ENCODE results near the gene TCFL5. TPM values are rescaled to one million over a fixed set of nuclear protein-coding genes. Genes with fewer than 3 reads are reported as not detected.

The TCFL5 gene
- total and polyA plus RNA-seq, 10 of the 15 experiments (the other 5 are each of a cell fraction or from before 2014, with no cell fraction given): 0.48 to 8.1 (median 3.8) TPM

DNA sequence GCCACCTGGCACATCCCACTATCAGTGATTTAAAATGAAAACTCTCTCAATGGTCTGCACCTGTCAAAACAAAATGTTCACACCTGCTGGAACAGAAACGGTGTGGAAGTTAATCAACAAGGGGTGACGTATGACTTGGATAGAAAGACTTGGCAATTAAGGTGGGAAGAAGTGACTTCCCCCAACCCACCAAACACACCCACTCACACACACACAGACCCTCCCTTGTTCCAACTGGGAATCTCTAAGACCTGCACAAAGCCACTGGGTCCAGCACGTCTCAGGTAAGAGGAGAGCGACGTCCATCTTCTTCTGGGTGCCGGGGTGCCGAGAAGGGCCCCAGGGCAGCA is 25.1 kb upstream of the TCFL5 start:
- Histone ChIP-seq H3K27me3 (replicated peaks in 1 of 2; ENCODE audit: control insufficient read depth in 2 of 2, insufficient read depth in 2 of 2, low read length in 1 of 2) (no peaks in the 10 kb centered on the region), H3K4me1 (ENCODE audit: control insufficient read depth, insufficient read depth, low read length) (no peaks in the 10 kb centered on the region), H2AFZ (ENCODE audit: control insufficient read depth, low read depth, low read length) (no peak overlapping the region), H4K20me1 (ENCODE audit: control insufficient read depth, insufficient read depth) (no peaks in the 10 kb centered on the region; the same call in 1 of the 2 replicates), H3K9ac (ENCODE audit: control insufficient read depth, insufficient read depth, low read length) (no peak overlapping the region), H3K4me3 (no peak overlapping the region), H3K36me3 (ENCODE audit: control insufficient read depth in 2 of 2, insufficient read depth in 2 of 2, low read length in 1 of 2) (peaks cover 24 to 26% of the 10 kb centered on the region in 2 experiments), H3K9me3 (replicated peaks; ENCODE audit: control insufficient read depth, insufficient read depth, low read length) (no peaks in the 10 kb centered on the region), H3K27ac (ENCODE audit: control insufficient read depth, insufficient read depth) (no peak overlapping the region), H3K79me2 (ENCODE audit: control insufficient read depth, insufficient read depth, low read length) (no peaks in the 10 kb centered on the region), H3K4me2 (ENCODE audit: control insufficient read depth, insufficient read depth) (no peak overlapping the region)
- ChIA-PET CTCF (interaction anchor here (1.0 kb wide), 1 partner anchor 48 kb away, joined by 5 read pairs; no protein-coding TSS in a partner anchor), RAD21 (ENCODE audit: unreplicated experiment) (no interaction called here), SMC1A (ENCODE audit: uncharacterized antibody, unreplicated experiment) (no interaction called here), POLR2A (interaction anchor here (0.8 kb wide), 1 partner anchor 10 kb away, joined by 3 read pairs; no protein-coding TSS in a partner anchor)
- no peak for DNase-seq (ENCODE audit: low read depth, low spot score)
- no peak for FAIRE-seq
- in situ Hi-C loops (cut with MboI): no loop called here
- no peak for TF ChIP-seq BACH1 (IDR thresholded peaks at IDR 0.05; ENCODE audit: borderline replicate concordance)
- TF ChIP-seq SRF (IDR thresholded peaks at IDR 0.05; ENCODE audit: low read depth in 2 of 2, low read length in 2 of 2): no peak
- no peak for TF ChIP-seq YBX1 (IDR thresholded peaks at IDR 0.05)
- TF ChIP-seq HCFC1 (IDR thresholded peaks at IDR 0.05; ENCODE audit: low read length): no peak
- no peak for TF ChIP-seq TCF3 (IDR thresholded peaks at IDR 0.05; ENCODE audit: borderline replicate concordance, insufficient read depth, low read depth, low read length)
- TF ChIP-seq, protein P1, sequence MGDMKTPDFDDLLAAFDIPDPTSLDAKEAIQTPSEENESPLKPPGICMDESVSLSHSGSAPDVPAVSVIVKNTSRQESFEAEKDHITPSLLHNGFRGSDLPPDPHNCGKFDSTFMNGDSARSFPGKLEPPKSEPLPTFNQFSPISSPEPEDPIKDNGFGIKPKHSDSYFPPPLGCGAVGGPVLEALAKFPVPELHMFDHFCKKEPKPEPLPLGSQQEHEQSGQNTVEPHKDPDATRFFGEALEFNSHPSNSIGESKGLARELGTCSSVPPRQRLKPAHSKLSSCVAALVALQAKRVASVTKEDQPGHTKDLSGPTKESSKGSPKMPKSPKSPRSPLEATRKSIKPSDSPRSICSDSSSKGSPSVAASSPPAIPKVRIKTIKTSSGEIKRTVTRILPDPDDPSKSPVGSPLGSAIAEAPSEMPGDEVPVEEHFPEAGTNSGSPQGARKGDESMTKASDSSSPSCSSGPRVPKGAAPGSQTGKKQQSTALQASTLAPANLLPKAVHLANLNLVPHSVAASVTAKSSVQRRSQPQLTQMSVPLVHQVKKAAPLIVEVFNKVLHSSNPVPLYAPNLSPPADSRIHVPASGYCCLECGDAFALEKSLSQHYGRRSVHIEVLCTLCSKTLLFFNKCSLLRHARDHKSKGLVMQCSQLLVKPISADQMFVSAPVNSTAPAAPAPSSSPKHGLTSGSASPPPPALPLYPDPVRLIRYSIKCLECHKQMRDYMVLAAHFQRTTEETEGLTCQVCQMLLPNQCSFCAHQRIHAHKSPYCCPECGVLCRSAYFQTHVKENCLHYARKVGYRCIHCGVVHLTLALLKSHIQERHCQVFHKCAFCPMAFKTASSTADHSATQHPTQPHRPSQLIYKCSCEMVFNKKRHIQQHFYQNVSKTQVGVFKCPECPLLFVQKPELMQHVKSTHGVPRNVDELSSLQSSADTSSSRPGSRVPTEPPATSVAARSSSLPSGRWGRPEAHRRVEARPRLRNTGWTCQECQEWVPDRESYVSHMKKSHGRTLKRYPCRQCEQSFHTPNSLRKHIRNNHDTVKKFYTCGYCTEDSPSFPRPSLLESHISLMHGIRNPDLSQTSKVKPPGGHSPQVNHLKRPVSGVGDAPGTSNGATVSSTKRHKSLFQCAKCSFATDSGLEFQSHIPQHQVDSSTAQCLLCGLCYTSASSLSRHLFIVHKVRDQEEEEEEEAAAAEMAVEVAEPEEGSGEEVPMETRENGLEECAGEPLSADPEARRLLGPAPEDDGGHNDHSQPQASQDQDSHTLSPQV (IDR thresholded peaks at IDR 0.05): no peak
- no peak for TF ChIP-seq ZNF274 (IDR thresholded peaks at IDR 0.05; ENCODE audit: insufficient read depth, insufficient read length)
- no peak for TF ChIP-seq CREB1 (IDR thresholded peaks at IDR 0.05; ENCODE audit: low read depth)
- TF ChIP-seq TAF1 (IDR thresholded peaks at IDR 0.05; ENCODE audit: borderline replicate concordance, low read depth, low read length): no peak
- no peak for TF ChIP-seq CBFB (IDR thresholded peaks at IDR 0.05; ENCODE audit: low read depth)
- TF ChIP-seq, protein P2, sequence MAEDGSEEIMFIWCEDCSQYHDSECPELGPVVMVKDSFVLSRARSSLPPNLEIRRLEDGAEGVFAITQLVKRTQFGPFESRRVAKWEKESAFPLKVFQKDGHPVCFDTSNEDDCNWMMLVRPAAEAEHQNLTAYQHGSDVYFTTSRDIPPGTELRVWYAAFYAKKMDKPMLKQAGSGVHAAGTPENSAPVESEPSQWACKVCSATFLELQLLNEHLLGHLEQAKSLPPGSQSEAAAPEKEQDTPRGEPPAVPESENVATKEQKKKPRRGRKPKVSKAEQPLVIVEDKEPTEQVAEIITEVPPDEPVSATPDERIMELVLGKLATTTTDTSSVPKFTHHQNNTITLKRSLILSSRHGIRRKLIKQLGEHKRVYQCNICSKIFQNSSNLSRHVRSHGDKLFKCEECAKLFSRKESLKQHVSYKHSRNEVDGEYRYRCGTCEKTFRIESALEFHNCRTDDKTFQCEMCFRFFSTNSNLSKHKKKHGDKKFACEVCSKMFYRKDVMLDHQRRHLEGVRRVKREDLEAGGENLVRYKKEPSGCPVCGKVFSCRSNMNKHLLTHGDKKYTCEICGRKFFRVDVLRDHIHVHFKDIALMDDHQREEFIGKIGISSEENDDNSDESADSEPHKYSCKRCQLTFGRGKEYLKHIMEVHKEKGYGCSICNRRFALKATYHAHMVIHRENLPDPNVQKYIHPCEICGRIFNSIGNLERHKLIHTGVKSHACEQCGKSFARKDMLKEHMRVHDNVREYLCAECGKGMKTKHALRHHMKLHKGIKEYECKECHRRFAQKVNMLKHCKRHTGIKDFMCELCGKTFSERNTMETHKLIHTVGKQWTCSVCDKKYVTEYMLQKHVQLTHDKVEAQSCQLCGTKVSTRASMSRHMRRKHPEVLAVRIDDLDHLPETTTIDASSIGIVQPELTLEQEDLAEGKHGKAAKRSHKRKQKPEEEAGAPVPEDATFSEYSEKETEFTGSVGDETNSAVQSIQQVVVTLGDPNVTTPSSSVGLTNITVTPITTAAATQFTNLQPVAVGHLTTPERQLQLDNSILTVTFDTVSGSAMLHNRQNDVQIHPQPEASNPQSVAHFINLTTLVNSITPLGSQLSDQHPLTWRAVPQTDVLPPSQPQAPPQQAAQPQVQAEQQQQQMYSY (CRISPR knock-in tag; IDR thresholded peaks at IDR 0.05): no peak
- no peak for TF ChIP-seq TARDBP (IDR thresholded peaks at IDR 0.05; ENCODE audit: borderline replicate concordance)
- no peak for TF ChIP-seq CBX5 (IDR thresholded peaks at IDR 0.05; ENCODE audit: low read depth)
- TF ChIP-seq MTA2 (IDR thresholded peaks at IDR 0.05; ENCODE audit: low read depth): no peak
- no peak for TF ChIP-seq NRF1 (conservative IDR thresholded peaks at IDR 0.05; ENCODE audit: low read depth, low read length)
- no peak for TF ChIP-seq FOXK2 (IDR thresholded peaks at IDR 0.05)
- TF ChIP-seq, protein P3, sequence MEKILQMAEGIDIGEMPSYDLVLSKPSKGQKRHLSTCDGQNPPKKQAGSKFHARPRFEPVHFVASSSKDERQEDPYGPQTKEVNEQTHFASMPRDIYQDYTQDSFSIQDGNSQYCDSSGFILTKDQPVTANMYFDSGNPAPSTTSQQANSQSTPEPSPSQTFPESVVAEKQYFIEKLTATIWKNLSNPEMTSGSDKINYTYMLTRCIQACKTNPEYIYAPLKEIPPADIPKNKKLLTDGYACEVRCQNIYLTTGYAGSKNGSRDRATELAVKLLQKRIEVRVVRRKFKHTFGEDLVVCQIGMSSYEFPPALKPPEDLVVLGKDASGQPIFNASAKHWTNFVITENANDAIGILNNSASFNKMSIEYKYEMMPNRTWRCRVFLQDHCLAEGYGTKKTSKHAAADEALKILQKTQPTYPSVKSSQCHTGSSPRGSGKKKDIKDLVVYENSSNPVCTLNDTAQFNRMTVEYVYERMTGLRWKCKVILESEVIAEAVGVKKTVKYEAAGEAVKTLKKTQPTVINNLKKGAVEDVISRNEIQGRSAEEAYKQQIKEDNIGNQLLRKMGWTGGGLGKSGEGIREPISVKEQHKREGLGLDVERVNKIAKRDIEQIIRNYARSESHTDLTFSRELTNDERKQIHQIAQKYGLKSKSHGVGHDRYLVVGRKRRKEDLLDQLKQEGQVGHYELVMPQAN (conservative IDR thresholded peaks at IDR 0.05): no peak
- no peak for TF ChIP-seq JUND (IDR thresholded peaks at IDR 0.05; ENCODE audit: low read depth, low read length)
- intact Hi-C loops (cut with micrococcal nuclease; ENCODE audit: unreplicated experiment): no loop called here
- WGBS (ENCODE audit: insufficient coverage, insufficient replicate concordance, low lambda C conversion rate, missing lambda C conversion rate): 65% methylated on average over 7 of the region's 7 CpGs
- BruUV-seq (replicated peaks): no TSS peak
- ATAC-seq: no peak
